ENCODE results near the gene VPS25.

The VPS25 gene

DNA sequence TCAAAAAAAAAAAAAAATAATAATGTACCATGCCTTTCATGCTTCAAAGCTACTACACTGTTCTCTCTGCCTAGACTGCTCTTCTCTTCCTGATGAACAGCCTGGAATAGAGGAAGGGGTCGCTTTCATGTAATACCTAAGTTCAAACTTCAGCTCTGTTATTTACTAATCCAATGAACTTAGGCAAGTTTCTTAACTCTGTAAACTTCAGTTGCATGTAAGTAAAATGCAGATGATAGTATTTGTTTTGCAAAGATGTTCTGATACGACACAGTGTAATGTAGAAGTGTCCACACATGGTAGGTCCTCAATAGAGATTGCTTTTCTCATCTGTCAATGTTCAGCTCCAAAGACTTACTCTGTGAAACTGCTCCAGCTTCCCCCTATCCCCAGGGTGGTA lies 18.7 kb downstream of the VPS25 start:
- DNase-seq (ENCODE audit: low spot score in 2 of 2) (no peak), ATAC-seq (replicated peaks; ENCODE audit: extremely low read depth, poor library complexity, severe bottlenecking) (no peak)
- Mint-ChIP-seq H3K27me3 (peaks cover 17% of the 10 kb centered on the region), H3K4me3 (no peak overlapping the region), H3K4me1 (peaks cover 6% of the 10 kb centered on the region), H3K36me3 (ENCODE audit: insufficient read depth) (peaks cover 8% of the 10 kb centered on the region), H3K9me3 (no peaks in the 10 kb centered on the region), H3K27ac (ENCODE audit: low read depth) (no peak overlapping the region)

DNA sequence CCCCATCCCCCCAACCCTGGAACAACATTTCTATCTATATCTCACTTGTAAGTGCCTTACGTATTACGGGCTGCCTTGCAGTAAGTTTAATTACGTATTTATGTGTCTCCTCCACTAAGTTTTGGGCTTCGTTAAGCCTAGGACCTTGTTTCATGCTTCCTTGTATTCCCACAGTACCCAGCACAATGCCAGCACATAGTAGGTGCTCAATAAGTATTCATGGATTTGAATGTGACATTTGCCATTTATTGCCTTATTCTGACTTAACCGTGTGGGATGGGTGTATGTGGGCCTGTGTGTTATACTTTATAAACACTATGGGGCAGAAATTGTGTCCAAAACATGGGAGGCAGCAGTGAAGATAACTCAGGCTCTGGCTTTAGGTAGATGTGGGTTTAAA lies 19.3 kb downstream of the VPS25 start:
- Mint-ChIP-seq H3K9me3 (no peaks in the 10 kb centered on the region), H3K4me1 (peaks cover 6% of the 10 kb centered on the region), H3K36me3 (ENCODE audit: insufficient read depth) (peaks cover 8% of the 10 kb centered on the region), H3K27me3 (peaks cover 11% of the 10 kb centered on the region), H3K4me3 (no peak overlapping the region), H3K27ac (ENCODE audit: low read depth) (no peak overlapping the region)
- DNase-seq (ENCODE audit: low spot score in 2 of 2) (no peak), ATAC-seq (replicated peaks; ENCODE audit: extremely low read depth, poor library complexity, severe bottlenecking) (no peak)

DNA sequence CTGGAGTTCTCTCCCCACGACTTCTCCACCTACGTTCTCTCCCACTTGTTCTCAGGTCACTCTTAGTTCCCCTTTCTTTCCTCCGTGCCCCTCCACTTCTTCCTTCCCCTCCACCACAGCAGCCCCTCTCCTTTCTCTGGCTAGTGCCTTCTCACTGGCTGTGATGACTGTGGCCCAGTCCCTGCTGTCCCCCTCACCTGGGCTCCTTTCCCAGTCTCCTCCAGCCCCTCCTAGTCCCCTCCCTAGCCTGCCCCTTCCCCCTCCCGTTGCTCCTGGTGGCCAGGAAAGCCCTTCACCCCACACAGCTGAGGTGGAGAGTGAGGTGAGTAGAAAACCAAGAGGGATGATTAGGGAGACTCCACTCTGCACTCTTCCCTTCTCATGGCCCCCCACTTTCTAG lies 21.8 kb downstream of the VPS25 start:
- H3K27me3 Mint-ChIP-seq: no peaks in the 10 kb centered on the region
- no peak overlapping the region for H3K4me3 Mint-ChIP-seq
- H3K9me3 Mint-ChIP-seq: no peaks in the 10 kb centered on the region
- H3K4me1 Mint-ChIP-seq: peaks cover 14% of the 10 kb centered on the region
- H3K27ac Mint-ChIP-seq (ENCODE audit: low read depth): no peak overlapping the region
- peaks cover 13% of the 10 kb centered on the region for H3K36me3 Mint-ChIP-seq (ENCODE audit: insufficient read depth)
- ATAC-seq (replicated peaks; ENCODE audit: extremely low read depth, poor library complexity, severe bottlenecking) (no peak), DNase-seq (ENCODE audit: low spot score in 2 of 2) (no peak)

DNA sequence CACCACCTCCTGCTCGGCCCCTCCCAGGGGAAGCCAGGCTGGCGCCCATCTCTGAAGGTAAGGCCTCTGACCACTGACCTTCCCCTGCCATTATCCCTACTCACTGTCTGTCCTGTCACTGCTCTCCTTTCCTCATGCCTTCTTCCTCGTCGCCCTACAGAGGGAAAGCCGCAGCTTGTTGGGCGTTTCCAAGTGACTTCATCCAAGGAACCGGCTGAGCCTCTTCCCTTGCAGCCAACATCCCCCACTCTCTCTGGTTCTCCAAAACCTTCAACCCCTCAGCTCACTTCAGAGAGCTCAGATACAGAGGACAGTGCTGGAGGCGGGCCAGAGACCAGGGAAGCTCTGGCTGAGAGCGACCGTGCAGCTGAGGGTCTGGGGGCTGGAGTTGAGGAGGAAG lies 22.2 kb downstream of the VPS25 start:
- no peak for DNase-seq (ENCODE audit: low spot score in 2 of 2)
- ATAC-seq (replicated peaks; ENCODE audit: extremely low read depth, poor library complexity, severe bottlenecking): no peak
- H3K4me1 Mint-ChIP-seq: peaks cover 14% of the 10 kb centered on the region
- no peaks in the 10 kb centered on the region for H3K9me3 Mint-ChIP-seq
- H3K36me3 Mint-ChIP-seq (ENCODE audit: insufficient read depth): peaks cover 13% of the 10 kb centered on the region
- no peak overlapping the region for H3K4me3 Mint-ChIP-seq
- H3K27me3 Mint-ChIP-seq: no peaks in the 10 kb centered on the region
- no peak overlapping the region for H3K27ac Mint-ChIP-seq (ENCODE audit: low read depth)

DNA sequence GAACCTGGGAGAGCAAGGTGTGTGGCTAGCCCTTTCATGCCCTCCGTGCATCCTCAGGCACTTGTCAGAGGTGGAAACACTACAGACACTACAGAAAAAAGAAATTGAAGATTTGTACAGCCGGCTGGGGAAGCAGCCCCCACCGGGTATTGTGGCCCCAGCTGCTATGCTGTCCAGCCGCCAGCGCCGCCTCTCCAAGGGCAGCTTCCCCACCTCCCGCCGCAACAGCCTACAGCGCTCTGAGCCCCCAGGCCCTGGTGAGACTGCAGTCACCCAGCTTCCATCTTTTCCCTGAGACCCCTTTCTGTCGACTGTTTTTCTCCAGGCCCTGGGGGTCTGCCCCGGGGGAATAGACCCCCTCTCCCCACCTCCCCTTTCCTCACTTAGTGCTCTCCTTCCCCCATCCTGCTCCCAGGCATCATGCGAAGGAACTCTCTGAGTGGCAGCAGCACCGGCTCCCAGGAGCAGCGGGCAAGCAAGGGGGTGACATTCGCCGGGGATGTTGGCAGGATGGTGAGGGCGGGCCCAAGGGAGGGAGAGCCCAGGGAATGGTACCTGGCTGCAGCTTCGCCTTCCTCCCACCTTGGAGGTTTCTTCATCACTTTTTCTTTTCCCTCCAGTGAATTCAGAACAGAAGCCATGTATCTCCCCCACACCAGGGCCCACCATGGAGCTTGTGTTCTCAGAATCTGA lies 23.0 kb downstream of the VPS25 start:
- Mint-ChIP-seq H3K4me1 (peaks cover 14% of the 10 kb centered on the region), H3K9me3 (no peaks in the 10 kb centered on the region), H3K36me3 (ENCODE audit: insufficient read depth) (peaks cover 13% of the 10 kb centered on the region), H3K4me3 (peak overlapping the region; percentile 9), H3K27ac (ENCODE audit: low read depth) (no peak overlapping the region), H3K27me3 (no peaks in the 10 kb centered on the region)
- DNase-seq (ENCODE audit: low spot score in 2 of 2): no peak
- ATAC-seq (replicated peaks; ENCODE audit: extremely low read depth, poor library complexity, severe bottlenecking): no peak

- no peak overlapping the region for H3K27ac Mint-ChIP-seq (ENCODE audit: low read depth)
- no peak for DNase-seq (ENCODE audit: low spot score in 2 of 2)
- H3K9me3 Mint-ChIP-seq: no peaks in the 10 kb centered on the region
- no peaks in the 10 kb centered on the region for H3K27me3 Mint-ChIP-seq
- peaks cover 14% of the 10 kb centered on the region for H3K4me1 Mint-ChIP-seq
- ATAC-seq (replicated peaks; ENCODE audit: extremely low read depth, poor library complexity, severe bottlenecking): no peak
- peaks cover 13% of the 10 kb centered on the region for H3K36me3 Mint-ChIP-seq (ENCODE audit: insufficient read depth)
- H3K4me3 Mint-ChIP-seq: peak overlapping the region; percentile 90
These were observed 24.1 kb downstream of the VPS25 start for GRCh38 chr17:42797067-42798007.

DNA sequence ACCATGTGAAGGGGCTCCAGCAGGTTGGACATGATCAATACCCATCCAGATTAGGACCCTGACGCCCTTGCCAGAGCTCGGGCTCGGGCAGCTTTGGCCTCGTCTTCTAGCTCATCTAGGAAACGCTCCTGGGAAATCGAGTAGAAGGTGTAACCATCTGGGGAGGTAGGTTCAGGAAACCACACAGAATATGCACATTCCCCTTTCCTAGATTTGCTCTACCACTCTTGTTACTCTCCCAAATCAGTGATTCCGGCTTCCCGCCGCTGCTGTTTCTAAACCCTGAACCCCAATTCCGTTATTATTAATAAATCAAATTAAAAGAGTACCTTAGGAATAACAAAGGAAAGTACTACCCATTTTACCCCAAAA lies 24.7 kb downstream of the VPS25 start:
- no peak for ATAC-seq (replicated peaks; ENCODE audit: extremely low read depth, poor library complexity, severe bottlenecking)
- peaks cover 13% of the 10 kb centered on the region for H3K36me3 Mint-ChIP-seq (ENCODE audit: insufficient read depth)
- H3K27me3 Mint-ChIP-seq: no peaks in the 10 kb centered on the region
- no peak for DNase-seq (ENCODE audit: low spot score in 2 of 2)
- H3K4me3 Mint-ChIP-seq: peak overlapping the region; percentile 90
- H3K9me3 Mint-ChIP-seq: no peaks in the 10 kb centered on the region
- peak overlapping the region; percentile 87 for H3K27ac Mint-ChIP-seq (ENCODE audit: low read depth)
- H3K4me1 Mint-ChIP-seq: peaks cover 14% of the 10 kb centered on the region

DNA sequence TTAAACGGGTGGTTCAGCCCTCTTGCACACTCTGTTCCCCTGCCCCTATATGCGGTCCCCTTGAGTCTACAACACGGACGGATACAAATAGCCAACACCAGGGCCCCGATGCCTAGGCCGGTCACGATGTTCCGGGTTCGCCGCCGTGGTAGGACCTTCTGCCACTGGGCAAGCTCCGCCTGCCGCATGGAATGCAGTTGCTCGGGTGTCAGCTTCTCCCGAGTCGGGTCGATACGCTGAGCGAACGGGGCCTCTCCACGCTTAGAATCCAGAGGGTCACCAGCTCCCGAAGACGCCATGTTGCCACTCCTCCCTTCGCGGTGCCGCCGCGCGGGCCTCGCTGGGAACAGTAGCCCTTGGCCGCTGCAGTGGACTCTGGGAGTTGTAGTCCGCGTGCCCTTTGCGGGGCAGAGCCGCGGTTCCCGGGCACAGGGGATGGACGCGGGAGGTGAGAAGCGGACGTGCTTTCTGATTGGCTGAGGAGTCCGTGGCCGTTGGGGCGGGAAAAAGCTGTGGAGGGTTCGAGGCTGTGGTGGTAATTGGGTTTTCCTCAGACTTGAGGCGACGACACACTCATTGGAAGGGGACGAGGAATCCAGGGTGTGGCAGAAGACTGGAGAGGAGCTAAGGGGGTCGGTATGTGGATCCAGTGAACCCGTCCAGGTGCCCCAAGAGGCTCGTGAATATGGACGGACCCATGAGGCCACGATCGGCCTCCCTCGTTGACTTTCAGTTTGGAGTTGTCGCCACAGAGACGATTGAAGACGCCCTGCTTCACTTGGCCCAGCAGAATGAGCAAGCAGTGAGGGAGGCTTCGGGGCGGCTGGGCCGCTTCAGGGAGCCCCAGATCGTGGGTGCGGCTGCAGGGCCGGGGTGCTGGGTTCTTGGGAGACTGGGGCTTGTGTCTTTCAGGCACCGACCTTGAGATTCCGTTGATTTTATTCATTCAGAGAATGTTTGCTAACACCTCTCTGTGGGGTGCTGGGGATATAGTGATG lies 25.4 kb downstream of the VPS25 start, which contains the start of the genes CNTD1 and COA3:
CNTD1 (plus strand) TSS at position 479 of the 998 bp plus-strand sequence; CDS start at position 686, 207 bp downstream.
COA3 (minus strand) TSS at position 322 of the 998 bp plus-strand sequence; CDS start at position 299, 23 bp downstream.
- H3K4me3 Mint-ChIP-seq: peak within 1 kb of the TSS; percentile 90
- H3K36me3 Mint-ChIP-seq (ENCODE audit: insufficient read depth): peaks cover 13% of the 10 kb centered on the region
- ATAC-seq (replicated peaks; ENCODE audit: extremely low read depth, poor library complexity, severe bottlenecking): peak; percentile 97
- H3K27me3 Mint-ChIP-seq: no peaks in the 10 kb centered on the region
- DNase-seq (ENCODE audit: low spot score in 2 of 2): peak; percentile 49 to 50
- H3K9me3 Mint-ChIP-seq: no peaks in the 10 kb centered on the region
- peak within 1 kb of the TSS; percentile 87 for H3K27ac Mint-ChIP-seq (ENCODE audit: low read depth)
- peaks cover 14% of the 10 kb centered on the region for H3K4me1 Mint-ChIP-seq

DNA sequence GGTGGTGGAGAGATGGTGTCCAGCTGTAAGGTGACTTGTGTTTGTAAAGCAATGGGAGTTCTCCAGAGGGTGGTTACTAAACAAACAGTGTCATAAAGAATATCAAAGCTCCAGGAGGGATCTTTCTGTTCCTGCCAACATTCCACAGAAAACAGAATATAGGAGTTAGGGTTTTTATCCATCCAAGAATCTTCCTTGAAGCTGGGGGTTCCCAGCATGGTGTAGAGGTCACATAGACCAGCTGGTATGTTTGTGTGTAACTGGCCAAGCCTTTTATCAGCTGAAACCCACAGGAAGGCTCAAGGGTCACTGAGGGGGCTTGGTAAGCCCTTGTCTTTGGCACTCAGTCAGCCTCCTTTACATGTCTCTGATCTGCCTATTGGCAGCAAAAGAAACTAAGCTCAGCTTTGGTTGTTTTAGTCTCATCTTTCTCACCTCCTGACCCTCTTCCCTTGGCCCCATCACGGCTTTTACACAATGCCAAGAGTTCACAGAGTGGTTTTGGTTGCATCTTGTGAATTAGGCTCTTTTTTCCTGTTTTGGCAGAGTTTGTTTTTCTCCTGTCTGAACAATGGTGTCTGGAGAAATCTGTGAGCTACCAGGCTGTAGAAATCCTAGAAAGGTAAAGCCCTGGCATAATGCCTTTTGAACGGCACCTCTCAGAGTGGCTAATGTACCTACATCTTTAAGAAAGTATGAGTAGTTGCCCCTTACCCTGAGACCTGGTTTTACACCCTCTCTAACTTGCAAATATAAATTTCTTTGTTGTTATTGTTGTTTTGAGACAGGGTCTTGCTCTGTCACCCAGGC lies 30.0 kb downstream of the VPS25 start:
- Mint-ChIP-seq H3K36me3 (ENCODE audit: insufficient read depth) (peaks cover 8% of the 10 kb centered on the region), H3K4me1 (peaks cover 7% of the 10 kb centered on the region), H3K27me3 (no peaks in the 10 kb centered on the region), H3K27ac (ENCODE audit: low read depth) (no peak overlapping the region), H3K9me3 (no peaks in the 10 kb centered on the region), H3K4me3 (no peak overlapping the region)
- ATAC-seq (replicated peaks; ENCODE audit: extremely low read depth, poor library complexity, severe bottlenecking) (no peak), DNase-seq (ENCODE audit: low spot score in 2 of 2) (no peak)

GRCh38 chr17:42804918-42805367 lies 31.7 kb downstream of the VPS25 start:
- Mint-ChIP-seq H3K4me1 (no peaks in the 10 kb centered on the region), H3K27ac (ENCODE audit: low read depth) (no peak overlapping the region), H3K4me3 (no peak overlapping the region), H3K36me3 (ENCODE audit: insufficient read depth) (peaks cover 8% of the 10 kb centered on the region), H3K9me3 (no peaks in the 10 kb centered on the region), H3K27me3 (no peaks in the 10 kb centered on the region)
- ATAC-seq (replicated peaks; ENCODE audit: extremely low read depth, poor library complexity, severe bottlenecking) (no peak), DNase-seq (ENCODE audit: low spot score in 2 of 2) (no peak)

GRCh38 chr17:42806249-42806648 lies 33.0 kb downstream of the VPS25 start:
- no peaks in the 10 kb centered on the region for H3K4me1 Mint-ChIP-seq
- peaks cover 17% of the 10 kb centered on the region for H3K36me3 Mint-ChIP-seq (ENCODE audit: insufficient read depth)
- DNase-seq (ENCODE audit: low spot score in 2 of 2) (no peak), ATAC-seq (replicated peaks; ENCODE audit: extremely low read depth, poor library complexity, severe bottlenecking) (no peak)
- no peak overlapping the region for H3K4me3 Mint-ChIP-seq
- no peak overlapping the region for H3K27ac Mint-ChIP-seq (ENCODE audit: low read depth)
- no peaks in the 10 kb centered on the region for H3K9me3 Mint-ChIP-seq
- no peaks in the 10 kb centered on the region for H3K27me3 Mint-ChIP-seq

Measured in central memory CD8-positive, alpha-beta T cell (primary cell).